ENCODE measurements around the gene PRRT1B. TPM values are rescaled to one million over a fixed set of nuclear protein-coding genes. Genes with fewer than 3 reads are reported as not detected.

The PRRT1B gene
- total RNA-seq, 4 donors from 2014 or later: 1.6 to 12.3 (median 5.7) TPM; not detected in 1

- no peak overlapping the region for H3K27ac ChIP-seq
Measured at GRCh38 chr9:131525643-131526565, 19.4 kb upstream of the PRRT1B start.

DNA sequence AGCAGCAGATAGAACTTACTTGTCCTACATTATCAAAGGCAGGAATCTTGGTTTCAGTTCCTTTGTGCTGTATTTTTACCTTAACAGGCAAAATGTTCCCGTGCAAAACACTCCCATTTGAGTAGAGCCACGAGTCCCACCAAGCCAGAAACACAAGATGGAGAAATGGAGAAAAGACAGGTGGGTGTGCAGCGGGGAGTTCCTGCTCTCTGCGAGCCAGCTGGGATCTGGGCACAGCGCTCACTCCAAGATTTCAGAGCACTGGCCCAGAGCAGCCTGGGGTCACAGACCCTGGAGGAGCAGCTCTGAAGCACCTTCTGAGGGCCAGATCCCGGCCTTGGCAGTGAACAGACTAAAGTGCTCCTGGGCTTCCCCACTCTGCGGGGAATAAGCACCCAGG is 17.1 kb upstream of the PRRT1B start:
- in situ Hi-C loops (cut with MboI; ENCODE audit: low pct_ligation_motif_present in 1 of 4, low pct_unique_long_range_greater_than_20kb in 1 of 4, low sequenced_read_pairs in 3 of 4): no loop called here
- 82 to 91% methylated on average over 3 to 7 of the region's 7 CpGs for WGBS, 2 donors (ENCODE audit: low coverage in 1 of 2)

More at GRCh38 chr9:131525643-131526565, 19.4 kb upstream of the PRRT1B start:
- WGBS, 2 donors (ENCODE audit: low coverage in 1 of 2): 91% methylated on average over 19 of the region's 19 CpGs; no CpG with 5 or more reads in 1 of the 2 donors
- TF ChIP-seq CTCF (IDR thresholded peaks at IDR 0.05): no peak
- no peak for TF ChIP-seq EP300 (IDR thresholded peaks at IDR 0.05; ENCODE audit: low read depth)
- no peak for TF ChIP-seq POLR2AphosphoS5 (IDR thresholded peaks at IDR 0.05)
- TF ChIP-seq POLR2A (IDR thresholded peaks at IDR 0.05): no peak
- H3K36me3 ChIP-seq: peaks cover 0 to 17% (median 3%) of the 10 kb centered on the region in 4 donors
- in situ Hi-C loops (cut with MboI; ENCODE audit: low pct_ligation_motif_present in 1 of 4, low pct_unique_long_range_greater_than_20kb in 1 of 4, low sequenced_read_pairs in 3 of 4): no loop called here
- H3K4me3 ChIP-seq: no peak overlapping the region
- DNase-seq: no peak
- H3K27me3 ChIP-seq: no peaks in the 10 kb centered on the region
- H3K9me3 ChIP-seq: no peaks in the 10 kb centered on the region
- intact Hi-C loops (cut with DNase I; ENCODE audit: low total_unique reads): no loop called here
- H3K4me1 ChIP-seq: peaks cover 8 to 12% (median 10%) of the 10 kb centered on the region in 4 donors

GRCh38 chr9:131528886-131529505 is 16.3 kb upstream of the PRRT1B start:
- TF ChIP-seq POLR2A (IDR thresholded peaks at IDR 0.05) (no peak), POLR2AphosphoS5 (IDR thresholded peaks at IDR 0.05) (no peak), EP300 (IDR thresholded peaks at IDR 0.05; ENCODE audit: low read depth) (no peak), CTCF (IDR thresholded peaks at IDR 0.05) (no peak)
- 96% methylated on average over 27 of the region's 35 CpGs; no CpG with 5 or more reads in 1 of the 2 donors for WGBS, 2 donors (ENCODE audit: low coverage in 1 of 2)
- peaks cover 0 to 13% (median 3%) of the 10 kb centered on the region in 4 donors for H3K36me3 ChIP-seq
- H3K4me1 ChIP-seq: peaks cover 12 to 17% (median 16%) of the 10 kb centered on the region in 4 donors
- in situ Hi-C loops (cut with MboI; ENCODE audit: low pct_ligation_motif_present in 1 of 4, low pct_unique_long_range_greater_than_20kb in 1 of 4, low sequenced_read_pairs in 3 of 4) (no loop called here), intact Hi-C loops (cut with DNase I; ENCODE audit: low total_unique reads) (no loop called here)
- no peak overlapping the region for H3K4me3 ChIP-seq
- no peak overlapping the region for H3K27ac ChIP-seq
- no peaks in the 10 kb centered on the region for H3K9me3 ChIP-seq
- no peaks in the 10 kb centered on the region for H3K27me3 ChIP-seq
- no peak for DNase-seq

More for the DNA sequence above, 17.1 kb upstream of the PRRT1B start:
- no peak for TF ChIP-seq CTCF (IDR thresholded peaks at IDR 0.05)
- Histone ChIP-seq H3K36me3 (peaks cover 0 to 13% (median 3%) of the 10 kb centered on the region in 4 donors), H3K4me3 (no peak overlapping the region), H3K9me3 (no peaks in the 10 kb centered on the region), H3K27ac (no peak overlapping the region), H3K27me3 (no peaks in the 10 kb centered on the region), H3K4me1 (peaks cover 12 to 17% (median 16%) of the 10 kb centered on the region in 4 donors)
- DNase-seq: no peak
- intact Hi-C loops (cut with DNase I; ENCODE audit: low total_unique reads): no loop called here

All from transverse colon (tissue), 4 donors.